IMR-90 (cell line): ENCODE data around the gene PPP3CA. TPM values are rescaled to one million over a fixed set of nuclear protein-coding genes. Genes with fewer than 3 reads are reported as not detected.
"Not testable (repeated sequence)": the region's sequence is repeated elsewhere in the genome, so short reads cannot be mapped to it uniquely, and the experiment has no call there.

Experiments
- ATAC-seq: fragments of 200-7000 bp; cut with Tn5 transposase; 2 replicates; pipeline ENCODE4 v1.9.1; 2020; ENCODE audit warnings: low read depth, mild to moderate bottlenecking, moderate library complexity
- BruUV-seq: library from RNA; stranded (reverse); fragments of 400-500 nt; replicated peaks from 2 replicates; lab custom pipeline; 2021; lab: Mats Ljungman, UMichigan
- CTCF ChIA-PET: fragments of 300-600 bp; formaldehyde crosslinking; extraction: SDS; loops from one replicate; lab custom pipeline; 2021; ENCODE audit warnings: antibody characterized with exemption; lab: Yijun Ruan, JAX
- POLR2A ChIA-PET: fragments of 300-600 bp; sonication (Branson Sonifier 250); formaldehyde crosslinking; loops from one replicate; lab custom pipeline; 2022; ENCODE audit warnings: antibody characterized with exemption; ENCODE audit not compliant: unreplicated experiment; lab: Charles Lee
- DNase-seq: peaks from one replicate; pipeline ENCODE4 v3.0.0; 2013
- H2AFZ ChIP-seq: replicated peaks from 2 replicates; pipeline ENCODE3; 2013; ENCODE audit warnings: low read length, mild to moderate bottlenecking; ENCODE audit not compliant: poor library complexity
- H2AK5ac ChIP-seq: 2 replicates; pipeline ENCODE4 v1.6.1; 2013; ENCODE audit warnings: low read depth, low read length, inconsistent platforms
- H2AK9ac ChIP-seq: replicated peaks from 2 replicates; pipeline ENCODE3; 2013; ENCODE audit warnings: mild to moderate bottlenecking, low read depth, low read length, moderate library complexity; ENCODE audit not compliant: poor library complexity
- H2BK120ac ChIP-seq: 2 replicates; pipeline ENCODE4 v1.6.1; 2013; ENCODE audit warnings: low read depth, low read length, inconsistent platforms
- H2BK15ac ChIP-seq: 3 replicates; pipeline ENCODE4 v1.6.1; 2013; ENCODE audit warnings: low read depth, low read length, inconsistent platforms
- H2BK20ac ChIP-seq: 2 replicates; pipeline ENCODE4 v1.6.1; 2013; ENCODE audit warnings: low read depth, mild to moderate bottlenecking, inconsistent platforms, low read length, moderate library complexity
- H2BK5ac ChIP-seq: 2 replicates; pipeline ENCODE4 v1.6.1; 2013; ENCODE audit warnings: mild to moderate bottlenecking, low read depth, low read length, inconsistent platforms; ENCODE audit not compliant: poor library complexity, severe bottlenecking
- H3K14ac ChIP-seq: replicated peaks from 2 replicates; pipeline ENCODE4 v1.6.1; 2013; ENCODE audit warnings: low read depth, low read length, inconsistent platforms
- H3K18ac ChIP-seq: 2 replicates; pipeline ENCODE4 v1.6.1; 2013; ENCODE audit warnings: low read depth, low read length, control low read depth
- H3K23ac ChIP-seq: 2 replicates; pipeline ENCODE4 v1.6.1; 2013; ENCODE audit warnings: low read depth, low read length, inconsistent platforms
- H3K27ac ChIP-seq: 2 replicates; pipeline ENCODE4 v1.5.1; 2013; ENCODE audit warnings: mild to moderate bottlenecking, control low read depth, low read length; ENCODE audit not compliant: insufficient read depth
- H3K27me3 ChIP-seq: 2 replicates; pipeline ENCODE4 v1.6.1; 2013; ENCODE audit warnings: low read length; ENCODE audit not compliant: control insufficient read depth, insufficient read depth
- H3K36me3 ChIP-seq: 2 replicates; pipeline ENCODE4 v1.6.1; 2013; ENCODE audit warnings: low read length, mixed read lengths; ENCODE audit not compliant: control insufficient read depth, insufficient read depth
- H3K4ac ChIP-seq: 2 replicates; pipeline ENCODE4 v1.6.1; 2013; ENCODE audit warnings: low read depth, low read length, inconsistent platforms
- H3K4me1 ChIP-seq: 2 replicates; pipeline ENCODE4 v1.6.1; 2013; ENCODE audit warnings: low read length, mixed read lengths; ENCODE audit not compliant: control insufficient read depth, insufficient read depth
- H3K4me2 ChIP-seq: 2 replicates; pipeline ENCODE4 v1.6.1; 2013; ENCODE audit warnings: low read depth, mild to moderate bottlenecking, control low read depth, low read length, moderate library complexity
- H3K4me3 ChIP-seq: 2 replicates; pipeline ENCODE4 v1.5.1; 2013; ENCODE audit warnings: low read depth, mild to moderate bottlenecking, control low read depth, low read length, moderate library complexity; ENCODE audit not compliant: insufficient read depth
- H3K56ac ChIP-seq: 2 replicates; pipeline ENCODE4 v1.6.1; 2013; ENCODE audit warnings: low read length, inconsistent platforms; ENCODE audit not compliant: insufficient read depth; ENCODE audit errors: extremely low read depth
- H3K79me1 ChIP-seq, 2 experiments: 2 replicates each; pipeline ENCODE4 v1.6.1; 2013; ENCODE audit warnings: low read length in 2 of 2, inconsistent platforms in 1 of 2, low read depth in 1 of 2
- H3K9ac ChIP-seq: 2 replicates; pipeline ENCODE4 v1.6.1; 2013; ENCODE audit warnings: low read depth, low read length, control low read depth
- H3K9me1 ChIP-seq: 2 replicates; pipeline ENCODE4 v1.6.1; 2013; ENCODE audit warnings: low read length, inconsistent platforms; ENCODE audit not compliant: insufficient read depth
- H3K9me3 ChIP-seq: 2 replicates; pipeline ENCODE4 v1.6.1; 2013; ENCODE audit warnings: low read length; ENCODE audit not compliant: control insufficient read depth, insufficient read depth
- H4K20me1 ChIP-seq: 2 replicates; pipeline ENCODE4 v1.6.1; 2013; ENCODE audit warnings: low read length, inconsistent platforms; ENCODE audit not compliant: insufficient read depth
- H4K5ac ChIP-seq: 2 replicates; pipeline ENCODE4 v1.6.1; 2013; ENCODE audit warnings: mild to moderate bottlenecking, low read depth, low read length, control low read depth
- H4K8ac ChIP-seq, 2 experiments: 2 replicates each; pipeline ENCODE4 v1.6.1; 2013; ENCODE audit warnings: low read depth in 2 of 2, low read length in 2 of 2, control low read depth in 1 of 2, inconsistent platforms in 1 of 2
- H4K91ac ChIP-seq: 2 replicates; pipeline ENCODE4 v1.6.1; 2013; ENCODE audit warnings: low read depth, low read length, inconsistent platforms; ENCODE audit not compliant: insufficient read depth
- CEBPB ChIP-seq: IDR thresholded peaks from 2 replicates; pipeline ENCODE4 v1.6.1; 2012; ENCODE audit warnings: low read depth, low read length, improper control_type of control experiment
- WGBS, 2 experiments: methylation state at CpG; one replicate each; pipeline versions ENCODE4 v1.1.5 to v1.1.7; 2013; ENCODE audit warnings: missing lambda C conversion rate in 2 of 2; ENCODE audit not compliant: insufficient read length in 1 of 2; ENCODE audit errors: extremely low coverage in 2 of 2; 5-methylcytosine and 5-hydroxymethylcytosine counted together
- dilution Hi-C: fragments of 300-500 bp; cut with HindIII; formaldehyde crosslinking; loops from one replicate; pipeline ENCODE4 v1.14.3; 2018; ENCODE audit warnings: low sequenced_read_pairs; ENCODE audit not compliant: unreplicated experiment
- in situ Hi-C: fragments of 300-500 bp; cut with MboI; formaldehyde crosslinking; loops from 3 replicates; pipeline ENCODE4 v1.14.3; 2019; ENCODE audit warnings: low sequenced_read_pairs, inconsistent platforms, mixed read lengths
- intact Hi-C: fragments of 100-400 bp; cut with micrococcal nuclease; formaldehyde crosslinking; loops from 2 replicates; pipeline ENCODE4 v1.10.0; 2022
- polyA plus RNA-seq, 3 experiments: library from polyadenylated mRNA; depleted of rRNA; stranded (reverse); fragments of >200 nt; gene quantifications; 2 replicates each; pipeline ENCODE4 v1.2.3, GENCODE V29; 2012; ENCODE audit warnings: low replicate concordance in 1 of 3
- total RNA-seq: library from RNA; depleted of rRNA; stranded (reverse); fragments of >200 nt; gene quantifications from 2 replicates; pipeline ENCODE4 v1.2.3, GENCODE V29; 2012

PPP3CA gene
- total and polyA plus RNA-seq, 2 of the 4 experiments (the other 2 are of a cell fraction), result 14.5 to 48.6 TPM

DNA sequence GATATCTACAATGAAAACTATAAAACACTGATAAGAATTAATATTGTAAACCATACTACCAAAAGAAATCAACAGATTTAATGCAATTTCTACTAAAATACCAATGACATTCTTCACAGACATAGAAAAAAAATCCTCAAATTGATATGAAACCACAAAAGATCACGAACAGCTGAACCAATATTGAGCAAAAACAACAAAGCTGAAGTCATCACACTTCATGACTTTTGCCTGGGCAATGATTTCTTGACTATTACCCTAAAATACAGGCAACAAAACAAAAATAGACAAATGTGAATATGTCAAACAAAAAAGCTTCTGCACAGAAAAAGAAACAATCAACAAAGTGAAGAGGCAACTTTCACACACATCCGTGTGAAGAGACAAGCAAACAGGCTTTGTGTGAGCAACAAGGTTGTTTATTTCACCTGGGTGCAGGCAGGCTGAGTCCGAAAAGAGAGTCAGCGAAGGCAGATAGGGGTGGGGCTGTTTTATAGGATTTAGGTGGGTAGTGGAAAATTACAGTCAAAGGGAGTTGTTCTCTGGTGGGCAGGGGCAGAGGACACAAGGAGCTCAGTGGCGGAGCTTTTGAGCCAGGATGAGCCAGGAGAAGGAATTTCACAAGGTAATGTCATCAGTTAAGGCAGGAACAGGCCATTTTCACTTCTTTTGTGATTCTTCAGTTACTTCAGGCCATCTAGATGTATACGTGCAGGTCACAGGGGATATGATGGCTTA is 355.8 kb downstream of the PPP3CA start:
- no CpG with 5 or more reads among the region's 6 CpGs for WGBS, 2 experiments
- H4K8ac ChIP-seq, dilution Hi-C loops, in situ Hi-C loops, H3K9me3 ChIP-seq, H2BK20ac ChIP-seq, H4K5ac ChIP-seq, H3K79me1 ChIP-seq, H3K27ac ChIP-seq, H3K9me1 ChIP-seq, H2AK9ac ChIP-seq, H3K23ac ChIP-seq, H3K4me2 ChIP-seq, H3K27me3 ChIP-seq, H4K20me1 ChIP-seq, H2AK5ac ChIP-seq, CTCF ChIA-PET, H3K4ac ChIP-seq, H2BK120ac ChIP-seq, POLR2A ChIA-PET, H2BK5ac ChIP-seq, H4K91ac ChIP-seq, ATAC-seq, H3K9ac ChIP-seq, H2BK15ac ChIP-seq, BruUV-seq, H3K4me3 ChIP-seq, H3K14ac ChIP-seq, intact Hi-C loops, H2AFZ ChIP-seq, H3K56ac ChIP-seq, H3K36me3 ChIP-seq, H3K4me1 ChIP-seq, H3K18ac ChIP-seq: not testable (repeated sequence)
- peak; percentile 62 for DNase-seq
- TF ChIP-seq CEBPB, result peak; percentile 42; the same call in 1 of the 2 replicates
